WERI-Rb-1 (cell line): ENCODE measurements around the gene IL17D.

Experiments used
- DNase-seq: peaks from one replicate; pipeline ENCODE4 v3.0.0-alpha.2; 2020
- H3K27ac ChIP-seq: fragments of 250-450 bp; sonication (Bioruptor Pico); 2 replicates; pipeline ENCODE4 v1.5.1; 2020; ENCODE audit warnings: mild to moderate bottlenecking, moderate library complexity
- H3K27me3 ChIP-seq: fragments of 250-450 bp; sonication (Bioruptor Pico); 2 replicates; pipeline ENCODE4 v1.5.1; 2021; ENCODE audit warnings: mild to moderate bottlenecking, low read depth, moderate library complexity; ENCODE audit not compliant: insufficient read depth, severe bottlenecking
- H3K36me3 ChIP-seq: fragments of 250-450 bp; sonication (Bioruptor Pico); 2 replicates; pipeline ENCODE4 v1.5.1; 2020; ENCODE audit warnings: mild to moderate bottlenecking, moderate library complexity
- H3K4me3 ChIP-seq: 2 replicates; pipeline ENCODE4 v1.5.1; 2011; ENCODE audit warnings: low read depth, mild to moderate bottlenecking, control low read depth, low read length
- H3K9me3 ChIP-seq: fragments of 250-450 bp; sonication (Bioruptor Pico); 2 replicates; pipeline ENCODE4 v1.5.1; 2021; ENCODE audit warnings: mild to moderate bottlenecking, moderate library complexity; ENCODE audit not compliant: severe bottlenecking
- TF ChIP-seq, protein P1 (sequence below): IDR thresholded peaks from 2 replicates; pipeline ENCODE4 v1.5.1; 2011; ENCODE audit warnings: low read depth, mild to moderate bottlenecking, control low read depth, inconsistent platforms, low read length

IL17D gene

DNA sequence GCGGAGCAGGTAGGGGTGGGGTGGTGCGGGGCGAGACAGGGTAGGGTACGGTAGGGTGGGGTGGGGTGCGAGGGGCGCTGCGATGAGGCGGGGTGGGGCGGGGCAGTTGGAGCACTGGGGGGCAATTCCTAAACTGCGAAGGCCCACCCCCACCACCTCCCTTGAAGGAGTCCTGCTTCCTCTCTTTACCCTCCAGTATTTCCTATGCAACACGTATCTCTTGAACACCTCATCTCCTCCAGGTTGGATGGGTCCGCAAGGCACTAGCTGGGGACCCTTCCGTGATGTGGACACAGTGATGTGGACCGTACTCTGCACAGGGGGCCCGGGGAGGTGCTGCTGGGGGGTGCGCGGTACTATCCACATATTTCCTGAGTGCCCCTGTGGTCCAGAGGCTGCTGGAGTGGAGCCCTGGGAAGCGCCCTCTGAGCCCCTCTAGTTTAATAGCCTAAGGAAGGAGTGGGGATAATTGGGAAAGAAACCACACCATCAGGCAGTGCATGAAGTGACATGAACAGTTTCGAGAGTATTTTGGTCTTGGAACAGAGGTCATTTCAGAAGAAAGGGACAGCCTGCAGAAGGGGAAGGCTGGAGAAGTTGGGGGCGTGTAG is 1.1 kb downstream of the IL17D start:
- DNase-seq = no peak
- H3K4me3 ChIP-seq = no peak overlapping the region

DNA sequence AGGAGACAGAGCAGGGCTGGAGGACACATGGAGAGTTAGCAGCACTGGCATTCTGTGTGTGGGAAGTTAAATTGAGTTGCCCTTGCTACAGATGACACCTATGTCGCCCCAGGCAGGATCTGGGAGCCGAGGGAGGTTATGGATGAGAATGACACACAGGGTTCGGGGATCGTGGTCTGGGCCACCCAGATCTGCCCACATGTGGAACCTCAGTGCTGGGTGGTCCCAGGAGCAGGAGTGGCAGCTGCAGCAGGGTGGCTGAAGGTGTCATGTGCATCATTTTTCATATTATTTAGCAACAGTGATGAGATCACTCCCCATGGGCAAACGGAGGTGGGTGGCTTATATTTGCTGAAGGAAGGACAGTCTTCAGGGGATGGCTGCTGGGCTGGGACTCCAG is 3.2 kb downstream of the IL17D start:
- no peaks in the 10 kb centered on the region for H3K9me3 ChIP-seq
- H3K27me3 ChIP-seq = no peaks in the 10 kb centered on the region
- H3K36me3 ChIP-seq = no peaks in the 10 kb centered on the region
- TF ChIP-seq, protein P1, sequence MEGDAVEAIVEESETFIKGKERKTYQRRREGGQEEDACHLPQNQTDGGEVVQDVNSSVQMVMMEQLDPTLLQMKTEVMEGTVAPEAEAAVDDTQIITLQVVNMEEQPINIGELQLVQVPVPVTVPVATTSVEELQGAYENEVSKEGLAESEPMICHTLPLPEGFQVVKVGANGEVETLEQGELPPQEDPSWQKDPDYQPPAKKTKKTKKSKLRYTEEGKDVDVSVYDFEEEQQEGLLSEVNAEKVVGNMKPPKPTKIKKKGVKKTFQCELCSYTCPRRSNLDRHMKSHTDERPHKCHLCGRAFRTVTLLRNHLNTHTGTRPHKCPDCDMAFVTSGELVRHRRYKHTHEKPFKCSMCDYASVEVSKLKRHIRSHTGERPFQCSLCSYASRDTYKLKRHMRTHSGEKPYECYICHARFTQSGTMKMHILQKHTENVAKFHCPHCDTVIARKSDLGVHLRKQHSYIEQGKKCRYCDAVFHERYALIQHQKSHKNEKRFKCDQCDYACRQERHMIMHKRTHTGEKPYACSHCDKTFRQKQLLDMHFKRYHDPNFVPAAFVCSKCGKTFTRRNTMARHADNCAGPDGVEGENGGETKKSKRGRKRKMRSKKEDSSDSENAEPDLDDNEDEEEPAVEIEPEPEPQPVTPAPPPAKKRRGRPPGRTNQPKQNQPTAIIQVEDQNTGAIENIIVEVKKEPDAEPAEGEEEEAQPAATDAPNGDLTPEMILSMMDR = no peak
- H3K27ac ChIP-seq = no peak overlapping the region
- DNase-seq = no peak
- no peak overlapping the region for H3K4me3 ChIP-seq

More for the DNA sequence above, 1.1 kb downstream of the IL17D start:
- H3K27ac ChIP-seq = no peak overlapping the region
- no peaks in the 10 kb centered on the region for H3K27me3 ChIP-seq
- TF ChIP-seq, protein P1 = no peak
- H3K36me3 ChIP-seq = no peaks in the 10 kb centered on the region
- H3K9me3 ChIP-seq = no peaks in the 10 kb centered on the region

DNA sequence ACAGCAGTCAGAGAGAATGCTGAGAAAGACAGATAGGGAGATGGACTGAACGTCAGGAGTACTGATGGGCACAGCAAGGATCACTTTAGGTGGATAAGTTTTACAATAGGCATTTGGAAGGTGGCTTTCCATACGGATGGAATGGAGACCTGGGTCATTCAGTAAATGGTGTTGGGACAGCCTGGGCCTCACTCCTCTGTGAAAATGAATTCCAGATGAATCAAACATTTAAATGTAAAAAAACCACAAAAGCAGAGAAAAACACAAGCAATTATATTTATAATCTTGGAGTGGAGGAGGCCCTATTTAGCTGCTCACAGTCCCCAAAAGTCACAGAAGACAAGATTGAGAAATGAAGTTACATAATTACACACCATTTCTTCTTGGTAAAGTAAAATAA is 4.7 kb downstream of the IL17D start:
- no peaks in the 10 kb centered on the region for H3K36me3 ChIP-seq
- no peaks in the 10 kb centered on the region for H3K9me3 ChIP-seq
- DNase-seq = no peak
- H3K27ac ChIP-seq = no peak overlapping the region
- TF ChIP-seq, protein P1 = no peak
- no peaks in the 10 kb centered on the region for H3K27me3 ChIP-seq
- H3K4me3 ChIP-seq = no peak overlapping the region

DNA sequence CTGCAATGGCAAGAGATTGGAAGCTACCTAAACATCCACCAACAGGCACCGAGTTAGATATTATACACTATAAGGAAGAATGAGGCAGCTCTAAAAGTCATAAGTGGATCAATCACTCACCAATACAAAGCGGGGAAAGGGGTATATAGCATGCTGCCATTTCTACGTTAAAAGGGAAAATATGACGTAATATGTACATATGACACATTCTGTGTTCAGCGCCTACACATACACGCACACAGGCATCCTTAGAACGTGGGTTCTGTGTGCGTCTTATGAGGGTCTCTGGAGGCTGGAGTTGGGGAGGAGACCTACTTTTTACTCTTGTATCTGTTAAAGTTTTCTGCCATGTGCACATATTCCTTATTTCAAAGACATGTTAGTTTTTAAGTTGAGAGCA is 5.9 kb downstream of the IL17D start:
- TF ChIP-seq, protein P1 = no peak
- H3K9me3 ChIP-seq = no peaks in the 10 kb centered on the region
- no peak overlapping the region for H3K4me3 ChIP-seq
- no peak for DNase-seq
- no peaks in the 10 kb centered on the region for H3K27me3 ChIP-seq
- no peak overlapping the region for H3K27ac ChIP-seq
- no peaks in the 10 kb centered on the region for H3K36me3 ChIP-seq

DNA sequence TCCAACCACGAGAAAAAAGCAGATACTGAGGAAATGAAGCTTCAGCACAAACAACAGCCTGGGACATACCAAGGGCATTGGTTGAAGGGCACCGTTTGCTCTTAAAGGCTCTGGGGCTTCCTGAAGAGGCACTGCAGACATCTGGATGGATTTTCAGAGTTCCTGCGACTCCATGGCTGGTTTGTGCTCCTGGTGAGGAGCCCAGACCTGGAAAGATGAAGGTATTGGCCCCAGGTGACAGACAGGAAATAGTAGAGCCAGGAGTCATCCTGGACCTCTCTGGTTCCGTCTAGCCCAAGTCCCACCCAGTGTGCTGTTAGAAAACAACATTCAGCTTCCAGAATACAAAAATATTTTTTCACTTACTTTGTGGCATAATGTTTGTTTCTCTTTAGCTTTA is 6.3 kb downstream of the IL17D start:
- TF ChIP-seq, protein P1 = no peak
- H3K36me3 ChIP-seq = no peaks in the 10 kb centered on the region
- no peaks in the 10 kb centered on the region for H3K9me3 ChIP-seq
- no peak overlapping the region for H3K27ac ChIP-seq
- H3K27me3 ChIP-seq = no peaks in the 10 kb centered on the region
- DNase-seq = no peak
- H3K4me3 ChIP-seq = no peak overlapping the region

DNA sequence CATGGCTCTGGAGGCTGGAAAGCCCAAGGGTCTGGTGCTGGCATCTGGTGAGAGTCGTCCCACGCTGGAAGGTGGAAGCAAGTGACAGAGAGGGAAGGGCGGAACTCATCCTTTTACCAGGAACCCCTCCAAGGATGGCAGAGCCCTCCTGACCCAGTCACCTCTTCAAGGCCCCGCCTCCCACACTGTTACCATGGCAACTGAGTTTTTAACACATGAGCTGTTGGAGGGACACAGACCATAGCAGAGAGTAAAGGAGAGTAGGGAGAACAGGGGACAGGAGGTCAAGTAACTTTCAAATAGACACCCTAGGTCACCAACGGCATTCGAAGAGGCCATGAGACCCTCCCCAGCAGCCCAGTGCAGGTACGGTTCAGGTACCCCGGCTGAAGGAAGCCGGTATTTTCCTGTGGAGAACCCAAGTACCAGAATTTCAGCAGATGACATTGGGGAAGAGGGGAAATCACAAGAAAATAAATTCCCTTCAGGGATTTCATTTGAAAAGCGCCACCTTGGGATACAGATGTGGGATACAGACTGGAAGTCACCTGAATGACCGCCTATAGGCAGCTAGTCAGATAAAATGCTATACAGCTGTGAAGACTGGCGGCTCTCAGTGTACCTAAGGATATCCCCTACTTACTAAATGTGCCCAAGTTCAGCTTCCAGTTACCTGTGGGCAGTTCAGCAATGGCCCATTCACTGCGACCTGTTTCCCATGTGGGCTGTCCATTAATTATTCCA is 8.0 kb downstream of the IL17D start:
- Histone ChIP-seq H3K36me3 (no peaks in the 10 kb centered on the region), H3K27ac (no peak overlapping the region), H3K27me3 (no peaks in the 10 kb centered on the region), H3K4me3 (no peak overlapping the region), H3K9me3 (no peaks in the 10 kb centered on the region)
- no peak for DNase-seq
- TF ChIP-seq, protein P1 = 0 out of 2 replicates have a peak, but pooled peaks have one; percentile 18
